Measurements from ENCODE around the gene UNC119. TPM values are rescaled to one million over a fixed set of nuclear protein-coding genes. Genes with fewer than 3 reads are reported as not detected.

The UNC119 gene
- total and polyA plus RNA-seq, 2 experiments from 2014 or later: 39.0 to 78.4 TPM

GRCh38 chr17:28575126-28575795 is 22.8 kb upstream of the UNC119 start (continued):
- TF ChIP-seq ZNF462 (CRISPR knock-in tag; IDR thresholded peaks at IDR 0.05) (no peak), REST (IDR thresholded peaks at IDR 0.05; ENCODE audit: unreplicated experiment) (no peak), EZH2 (IDR thresholded peaks at IDR 0.05; ENCODE audit: low read depth, unreplicated experiment) (no peak), CREB1 (CRISPR knock-in tag; IDR thresholded peaks at IDR 0.05; ENCODE audit: low read depth) (no peak)

- Mint-ChIP-seq H3K4me1 (peaks cover 33% of the 10 kb centered on the region), H3K9me3 (no peaks in the 10 kb centered on the region), H3K36me3 (ENCODE audit: low read depth) (peaks cover 33% of the 10 kb centered on the region), H3K27me3 (ENCODE audit: insufficient read depth, low read depth, poor library complexity) (peaks cover 19% of the 10 kb centered on the region), H3K4me3 (no peak overlapping the region; the same call in 2 of the 3 replicates), H3K27ac (no peak overlapping the region)
- Histone ChIP-seq H3K4me1 (ENCODE audit: insufficient read depth) (peaks cover 30% of the 10 kb centered on the region), H3K9me2 (ENCODE audit: insufficient read depth) (no peaks in the 10 kb centered on the region), H4K20me1 (replicated peaks; ENCODE audit: insufficient read depth) (peaks cover 3% of the 10 kb centered on the region), H3K27ac (ENCODE audit: low read depth) (no peak overlapping the region), H2AFZ (no peak overlapping the region), H3K27me3 (ENCODE audit: insufficient read depth) (peaks cover 4% of the 10 kb centered on the region; the same call in 1 of the 2 replicates), H3K36me3 (ENCODE audit: insufficient read depth) (peaks cover 19% of the 10 kb centered on the region), H3K4me3 (no peak overlapping the region), H3K4me2 (no peak overlapping the region), H3K79me2 (replicated peaks; ENCODE audit: insufficient read depth) (peaks cover 14% of the 10 kb centered on the region), H3F3A (replicated peaks; ENCODE audit: low read depth) (peaks cover 19% of the 10 kb centered on the region)
- ATAC-seq: no peak
- no peak for DNase-seq (ENCODE audit: low spot score)
- TF ChIP-seq REST (IDR thresholded peaks at IDR 0.05; ENCODE audit: unreplicated experiment): no peak
- no peak for TF ChIP-seq ETS1 (IDR thresholded peaks at IDR 0.05)
- no peak for TF ChIP-seq CTCF (conservative IDR thresholded peaks at IDR 0.05; ENCODE audit: low read depth in 2 of 2)
- TF ChIP-seq JUNB (IDR thresholded peaks at IDR 0.05; ENCODE audit: unreplicated experiment): no peak
Measured at GRCh38 chr17:28574526-28574925, 22.1 kb upstream of the UNC119 start.

All from GM23338 (cell line).